ENCODE data around the gene CERK. TPM values are rescaled to one million over a fixed set of nuclear protein-coding genes. Genes with fewer than 3 reads are reported as not detected.

Gene CERK
- total RNA-seq, 1 experiment from 2014 or later = 24.9 TPM

DNA sequence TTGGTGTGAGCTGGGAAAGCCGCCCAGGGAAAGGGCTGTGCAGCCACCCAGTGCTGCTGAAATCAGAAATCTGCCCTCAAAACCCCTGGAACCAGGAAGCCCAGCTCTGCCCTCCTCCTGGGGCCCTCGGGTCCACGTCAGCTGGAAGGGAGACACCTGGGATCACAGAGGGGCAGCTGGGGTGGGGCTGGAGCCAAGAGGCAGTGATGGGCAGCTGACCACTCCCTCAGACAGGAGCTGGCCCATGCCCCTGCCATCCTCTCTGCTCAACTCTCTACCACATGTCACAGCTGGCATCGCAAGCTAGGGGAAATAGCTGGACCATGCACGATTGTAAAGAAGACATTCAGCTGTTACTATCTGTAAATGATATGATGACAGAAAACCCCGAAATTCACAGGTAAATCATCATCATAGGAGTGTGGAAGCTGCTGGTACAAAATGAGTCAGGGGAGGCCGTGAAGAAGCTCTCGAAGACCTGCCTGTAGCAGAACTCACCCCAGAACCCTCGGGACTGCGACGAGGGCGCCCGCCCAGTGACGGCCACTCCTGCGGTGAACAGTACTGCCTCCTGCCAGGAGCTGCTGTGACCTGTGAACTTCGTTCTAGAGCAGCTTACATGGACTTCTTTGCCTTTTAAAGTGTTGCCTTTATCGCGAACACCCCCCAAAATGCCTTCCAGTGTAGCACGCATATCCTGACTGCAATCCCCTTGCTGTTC, 55.9 kb downstream of the CERK start:
- DNase-seq = no peak
- no peaks in the 10 kb centered on the region for H3K4me1 ChIP-seq (replicated peaks; ENCODE audit: insufficient read depth)
- H3K9me3 ChIP-seq (ENCODE audit: insufficient read depth, low read depth) = no peaks in the 10 kb centered on the region
- H3F3A ChIP-seq (ENCODE audit: insufficient read depth, low read depth) = peaks cover 26% of the 10 kb centered on the region
- 0 out of 2 replicates have a peak, but pooled peaks cover 3% of the 10 kb centered on the region for H4K20me1 ChIP-seq (ENCODE audit: insufficient read depth)
- ChIA-PET POLR2A (ENCODE audit: unreplicated experiment) (interaction anchor here (0.7 kb wide), 1 partner anchor 512 kb away, joined by 3 read pairs; no protein-coding TSS in a partner anchor), CTCF (no interaction called here)
- no peak for TF ChIP-seq EZH2 (IDR thresholded peaks at IDR 0.05; ENCODE audit: low read depth)
- TF ChIP-seq, protein P1, sequence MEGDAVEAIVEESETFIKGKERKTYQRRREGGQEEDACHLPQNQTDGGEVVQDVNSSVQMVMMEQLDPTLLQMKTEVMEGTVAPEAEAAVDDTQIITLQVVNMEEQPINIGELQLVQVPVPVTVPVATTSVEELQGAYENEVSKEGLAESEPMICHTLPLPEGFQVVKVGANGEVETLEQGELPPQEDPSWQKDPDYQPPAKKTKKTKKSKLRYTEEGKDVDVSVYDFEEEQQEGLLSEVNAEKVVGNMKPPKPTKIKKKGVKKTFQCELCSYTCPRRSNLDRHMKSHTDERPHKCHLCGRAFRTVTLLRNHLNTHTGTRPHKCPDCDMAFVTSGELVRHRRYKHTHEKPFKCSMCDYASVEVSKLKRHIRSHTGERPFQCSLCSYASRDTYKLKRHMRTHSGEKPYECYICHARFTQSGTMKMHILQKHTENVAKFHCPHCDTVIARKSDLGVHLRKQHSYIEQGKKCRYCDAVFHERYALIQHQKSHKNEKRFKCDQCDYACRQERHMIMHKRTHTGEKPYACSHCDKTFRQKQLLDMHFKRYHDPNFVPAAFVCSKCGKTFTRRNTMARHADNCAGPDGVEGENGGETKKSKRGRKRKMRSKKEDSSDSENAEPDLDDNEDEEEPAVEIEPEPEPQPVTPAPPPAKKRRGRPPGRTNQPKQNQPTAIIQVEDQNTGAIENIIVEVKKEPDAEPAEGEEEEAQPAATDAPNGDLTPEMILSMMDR (conservative IDR thresholded peaks at IDR 0.05) = no peak
- H3K79me2 ChIP-seq (ENCODE audit: low read depth) = no peaks in the 10 kb centered on the region
- H3K4me2 ChIP-seq = no peak overlapping the region
- BruUV-seq (replicated peaks) = no TSS peak
- no peaks in the 10 kb centered on the region for H3K9me2 ChIP-seq (ENCODE audit: insufficient read depth)
- H3K27ac ChIP-seq = no peak overlapping the region
- intact Hi-C loops (cut with micrococcal nuclease; ENCODE audit: unreplicated experiment) = no loop called here
- H3K36me3 ChIP-seq (ENCODE audit: low read depth) = 0 out of 2 replicates have a peak, but pooled peaks cover 3% of the 10 kb centered on the region
- H3K4me3 ChIP-seq = no peak overlapping the region
- no peaks in the 10 kb centered on the region for H3K27me3 ChIP-seq (ENCODE audit: insufficient read depth, low read depth)
- H2AFZ ChIP-seq = no peak overlapping the region

- Histone ChIP-seq H3K79me2 (ENCODE audit: low read depth) (no peaks in the 10 kb centered on the region), H2AFZ (no peak overlapping the region), H3K4me1 (replicated peaks; ENCODE audit: insufficient read depth) (no peaks in the 10 kb centered on the region), H3K9me3 (ENCODE audit: insufficient read depth, low read depth) (no peaks in the 10 kb centered on the region), H3K27ac (no peak overlapping the region), H4K20me1 (ENCODE audit: insufficient read depth) (0 out of 2 replicates have a peak, but pooled peaks cover 3% of the 10 kb centered on the region), H3K27me3 (ENCODE audit: insufficient read depth, low read depth) (no peaks in the 10 kb centered on the region), H3K9me2 (ENCODE audit: insufficient read depth) (no peaks in the 10 kb centered on the region), H3K4me3 (no peak overlapping the region), H3K4me2 (no peak overlapping the region), H3K36me3 (ENCODE audit: low read depth) (0 out of 2 replicates have a peak, but pooled peaks cover 3% of the 10 kb centered on the region), H3F3A (ENCODE audit: insufficient read depth, low read depth) (peaks cover 26% of the 10 kb centered on the region)
- BruUV-seq (replicated peaks) = no TSS peak
- intact Hi-C loops (cut with micrococcal nuclease; ENCODE audit: unreplicated experiment) = no loop called here
- no peak for DNase-seq
- TF ChIP-seq, protein P1 (conservative IDR thresholded peaks at IDR 0.05) = peak; percentile 71
- TF ChIP-seq EZH2 (IDR thresholded peaks at IDR 0.05; ENCODE audit: low read depth) = no peak
- CTCF ChIA-PET = no interaction called here
- POLR2A ChIA-PET (ENCODE audit: unreplicated experiment) = no interaction called here
Measured at GRCh38 chr22:46681010-46681409, 57.0 kb downstream of the CERK start.

GRCh38 chr22:46679706-46680269, 58.3 kb downstream of the CERK start:
- no peak overlapping the region for H3K4me2 ChIP-seq
- CTCF ChIA-PET = no interaction called here

More at GRCh38 chr22:46679706-46680269, 58.3 kb downstream of the CERK start:
- Histone ChIP-seq H4K20me1 (ENCODE audit: insufficient read depth) (0 out of 2 replicates have a peak, but pooled peaks cover 3% of the 10 kb centered on the region), H2AFZ (no peak overlapping the region), H3K4me1 (replicated peaks; ENCODE audit: insufficient read depth) (no peaks in the 10 kb centered on the region), H3F3A (ENCODE audit: insufficient read depth, low read depth) (peaks cover 26% of the 10 kb centered on the region), H3K9me3 (ENCODE audit: insufficient read depth, low read depth) (no peaks in the 10 kb centered on the region), H3K27ac (no peak overlapping the region), H3K36me3 (ENCODE audit: low read depth) (0 out of 2 replicates have a peak, but pooled peaks cover 3% of the 10 kb centered on the region), H3K27me3 (ENCODE audit: insufficient read depth, low read depth) (no peaks in the 10 kb centered on the region), H3K4me3 (no peak overlapping the region), H3K9me2 (ENCODE audit: insufficient read depth) (no peaks in the 10 kb centered on the region), H3K79me2 (ENCODE audit: low read depth) (no peaks in the 10 kb centered on the region)
- POLR2A ChIA-PET (ENCODE audit: unreplicated experiment) = no interaction called here
- no peak for DNase-seq
- TF ChIP-seq, protein P1 (conservative IDR thresholded peaks at IDR 0.05) = no peak
- TF ChIP-seq EZH2 (IDR thresholded peaks at IDR 0.05; ENCODE audit: low read depth) = no peak
- intact Hi-C loops (cut with micrococcal nuclease; ENCODE audit: unreplicated experiment) = no loop called here
- BruUV-seq (replicated peaks) = no TSS peak

Measured in PC-9 (cell line).